ENCODE measurements around the gene FAM47B. TPM values are rescaled to one million over a fixed set of nuclear protein-coding genes. Genes with fewer than 3 reads are reported as not detected.

The FAM47B gene
- total RNA-seq, 1 donor from 2014 or later: not detected

- ATAC-seq: no peak
- Histone ChIP-seq H3K36me3 (no peaks in the 10 kb centered on the region), H3K4me3 (no peak overlapping the region), H3K27me3 (no peaks in the 10 kb centered on the region), H3K9me3 (no peaks in the 10 kb centered on the region), H3K4me1 (no peaks in the 10 kb centered on the region), H3K27ac (no peak overlapping the region)
- TF ChIP-seq CTCF (IDR thresholded peaks at IDR 0.05): no peak
- intact Hi-C loops (cut with DNase I): no loop called here
- no peak for DNase-seq
These were observed 27.0 kb upstream of the FAM47B start for GRCh38 chrX:34915463-34916225.

DNA sequence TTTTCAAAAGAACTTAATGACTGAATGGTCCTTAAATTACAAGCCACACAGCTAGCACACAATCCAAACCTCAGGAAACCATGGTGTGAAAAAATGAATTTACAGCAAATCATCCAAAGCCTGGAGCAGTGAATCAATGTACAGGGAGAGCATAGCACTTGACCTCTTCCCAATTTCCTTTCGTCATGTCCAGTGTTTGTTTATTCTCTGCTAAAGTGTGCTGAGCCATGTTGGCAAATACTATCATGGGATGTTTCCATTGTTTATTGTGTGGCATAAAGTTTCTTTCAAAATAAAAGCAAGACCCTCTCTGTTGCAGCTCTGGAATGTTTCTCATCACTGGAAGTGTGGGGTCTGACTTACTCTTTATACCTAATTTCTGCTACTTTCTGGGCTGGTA is 25.4 kb upstream of the FAM47B start:
- intact Hi-C loops (cut with DNase I): no loop called here
- no peaks in the 10 kb centered on the region for H3K27me3 ChIP-seq
- ATAC-seq (no peak), DNase-seq (no peak)
- no peak overlapping the region for H3K4me3 ChIP-seq
- H3K36me3 ChIP-seq: no peaks in the 10 kb centered on the region
- TF ChIP-seq CTCF (IDR thresholded peaks at IDR 0.05): no peak
- no peak overlapping the region for H3K27ac ChIP-seq
- H3K4me1 ChIP-seq: no peaks in the 10 kb centered on the region
- H3K9me3 ChIP-seq: no peaks in the 10 kb centered on the region

DNA sequence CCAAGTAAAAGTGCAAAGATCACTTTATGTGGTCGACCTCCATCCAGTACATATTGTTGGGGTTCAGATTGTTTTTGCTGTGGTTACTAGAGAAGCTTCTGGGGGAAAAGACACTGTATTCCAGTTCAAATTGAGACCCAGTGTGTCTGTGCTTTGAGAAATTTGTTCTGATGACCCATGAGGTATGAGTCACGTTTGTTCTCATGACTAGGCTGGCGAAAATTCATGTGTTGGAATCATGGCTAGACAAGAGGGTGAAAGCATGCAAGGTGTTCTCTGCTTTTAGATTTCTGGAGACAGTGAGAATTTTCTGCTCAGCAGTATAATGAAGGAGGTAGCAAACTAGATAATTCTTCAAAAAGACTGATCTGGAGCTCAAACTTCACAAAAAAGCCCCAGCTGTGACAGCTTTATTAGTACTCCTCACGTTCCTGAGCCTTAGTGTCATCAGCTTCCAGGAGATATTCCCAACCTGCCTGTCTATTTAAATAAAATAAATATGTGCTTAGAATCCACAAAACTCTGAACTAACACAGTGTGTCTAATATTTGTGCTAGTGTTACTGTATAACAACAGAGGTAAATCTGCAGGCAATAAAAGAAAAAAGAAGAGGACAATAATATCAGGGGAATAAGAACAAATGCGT is 24.4 kb upstream of the FAM47B start:
- DNase-seq (no peak), ATAC-seq (no peak)
- H3K36me3 ChIP-seq: no peaks in the 10 kb centered on the region
- H3K4me3 ChIP-seq: no peak overlapping the region
- TF ChIP-seq CTCF (IDR thresholded peaks at IDR 0.05): no peak
- H3K27ac ChIP-seq: no peak overlapping the region
- H3K4me1 ChIP-seq: no peaks in the 10 kb centered on the region
- intact Hi-C loops (cut with DNase I): no loop called here
- no peaks in the 10 kb centered on the region for H3K27me3 ChIP-seq
- no peaks in the 10 kb centered on the region for H3K9me3 ChIP-seq

DNA sequence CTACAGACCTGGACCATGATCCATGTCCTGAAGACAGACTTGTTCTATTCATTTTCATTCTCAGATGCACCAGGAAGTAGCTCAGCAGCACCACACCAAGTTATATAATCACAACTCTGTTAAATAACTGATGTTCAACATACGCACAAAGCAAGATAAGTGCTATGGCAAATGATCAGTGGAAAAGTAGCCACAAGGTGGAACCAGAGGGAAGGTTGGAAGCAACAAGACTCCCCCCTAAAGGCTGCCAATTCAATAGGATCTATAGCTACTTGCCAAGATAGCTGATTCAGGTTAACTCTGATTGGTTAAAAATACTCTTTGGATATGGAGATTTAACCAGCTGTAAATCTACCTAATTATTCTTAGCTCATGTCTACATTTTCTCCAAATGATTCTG is 23.7 kb upstream of the FAM47B start:
- intact Hi-C loops (cut with DNase I): no loop called here
- no peaks in the 10 kb centered on the region for H3K36me3 ChIP-seq
- no peak overlapping the region for H3K27ac ChIP-seq
- peak; percentile 23 for TF ChIP-seq CTCF (IDR thresholded peaks at IDR 0.05)
- no peaks in the 10 kb centered on the region for H3K4me1 ChIP-seq
- no peaks in the 10 kb centered on the region for H3K9me3 ChIP-seq
- H3K4me3 ChIP-seq: no peak overlapping the region
- H3K27me3 ChIP-seq: no peaks in the 10 kb centered on the region
- ATAC-seq: no peak
- DNase-seq: no peak

DNA sequence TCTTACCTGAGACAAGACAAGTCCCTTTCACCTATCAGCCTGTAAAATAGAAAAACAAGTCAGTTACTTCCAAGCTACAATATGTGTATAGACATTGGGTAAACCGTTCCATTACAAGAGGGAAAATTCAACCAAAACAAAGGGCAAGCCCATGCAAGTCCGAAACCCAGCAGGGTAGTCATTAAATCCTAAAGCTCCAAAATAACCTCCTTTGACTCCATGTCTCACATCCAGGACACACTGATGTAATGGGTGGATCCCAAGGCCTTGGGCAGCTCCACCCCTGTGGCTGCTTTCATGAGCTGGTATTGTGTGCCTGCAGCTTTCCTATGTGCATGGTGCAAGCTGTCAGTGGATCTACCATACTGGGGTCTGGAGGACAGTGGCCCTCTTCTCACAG is 14.7 kb upstream of the FAM47B start:
- Histone ChIP-seq H3K27me3 (no peaks in the 10 kb centered on the region), H3K27ac (no peak overlapping the region), H3K4me1 (no peaks in the 10 kb centered on the region), H3K4me3 (no peak overlapping the region), H3K36me3 (no peaks in the 10 kb centered on the region), H3K9me3 (no peaks in the 10 kb centered on the region)
- TF ChIP-seq CTCF (IDR thresholded peaks at IDR 0.05): no peak
- intact Hi-C loops (cut with DNase I): no loop called here
- ATAC-seq (no peak), DNase-seq (no peak)

Measured in upper lobe of right lung (tissue), 1 donor.